Left cardiac atrium (tissue), 4 donors: ENCODE measurements around the gene PRKAA1. TPM values are rescaled to one million over a fixed set of nuclear protein-coding genes. Genes with fewer than 3 reads are reported as not detected.
"Not testable (repeated sequence)": the region's sequence is repeated elsewhere in the genome, so short reads cannot be mapped to it uniquely, and the experiment has no call there.

Source experiments
- ATAC-seq, 2 donors: fragments of 200-7000 bp; cut with Tn5 transposase; one replicate each; pipeline ENCODE4 v1.9.1; 2020; ENCODE audit warnings: mild to moderate bottlenecking in 2 of 2, moderate library complexity in 2 of 2
- DNase-seq: peaks from one replicate; pipeline ENCODE4 v3.0.0-alpha.2; 2020
- intact Hi-C, 2 donors: fragments of 100-400 bp; cut with DNase I; formaldehyde crosslinking; loops; one replicate each; pipeline versions ENCODE4 v1.14.1 to v1.15.1; 2022 to 2023
- total RNA-seq, 2 donors: library from RNA; stranded (reverse); fragmentation: NEBNext Ultra II Directional; extraction: Animal tissue kit (Norgen Biotek cat#: 25700); gene quantifications; one replicate each; pipeline ENCODE4 v1.2.1, GENCODE V29; 2021
- donor health status: DM: no; HTN: yes; CAD: no.
- donor health status: DM: no; HTN: yes; CAD: no; lungs with severe emphysema.
- donor health status: DM: yes; HTN: yes; CAD: no.
- donor health status: Dilated cardiomyopathy.

Gene PRKAA1
- total RNA-seq, 2 donors from 2014 or later: 41.8 to 57.6 TPM

DNA sequence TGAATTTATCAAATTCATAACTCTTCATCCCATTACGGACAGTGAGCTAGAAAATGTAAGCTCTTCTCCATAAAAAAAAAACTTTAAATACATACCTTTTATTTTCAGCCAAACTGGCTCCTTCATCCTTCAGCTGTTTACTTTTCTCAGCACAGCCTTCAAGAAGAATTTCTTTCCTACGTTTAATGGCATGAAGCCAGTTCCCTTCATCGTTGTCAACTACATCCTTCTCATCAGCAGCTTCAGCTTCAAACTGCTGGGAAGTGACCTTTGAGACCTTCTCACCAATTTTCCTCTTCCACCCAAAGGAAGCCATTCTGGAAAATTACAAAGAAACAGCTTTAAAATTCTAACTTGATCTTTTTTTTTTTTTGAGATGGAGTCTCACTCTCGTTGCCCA, 51.5 kb downstream of the PRKAA1 start:
- intact Hi-C loops: no loop called here
- no peak for DNase-seq
- no peak for ATAC-seq

DNA sequence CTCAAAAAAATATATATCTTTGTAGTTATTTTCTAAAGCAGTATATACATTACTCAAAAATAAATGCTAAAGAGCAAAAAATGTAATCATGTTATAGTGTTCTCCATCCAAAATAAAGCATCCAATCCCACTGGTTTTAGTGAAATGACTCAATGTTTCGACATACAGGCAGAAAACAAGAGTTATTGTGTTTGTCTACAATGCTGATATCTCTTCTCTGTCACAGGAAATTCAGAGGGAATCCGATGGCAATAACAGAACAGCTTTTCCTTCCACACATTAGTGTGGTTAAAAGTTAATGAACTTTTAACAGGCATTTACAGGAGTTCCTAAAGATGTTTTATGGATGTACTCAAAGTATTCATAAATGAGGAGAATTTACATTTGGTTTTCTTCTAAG, 54.4 kb downstream of the PRKAA1 start:
- intact Hi-C loops: no loop called here
- DNase-seq: no peak
- no peak for ATAC-seq

- ATAC-seq (no peak), DNase-seq (no peak)
- intact Hi-C loops: loop anchor here in 1 of 2 donors (5.0 kb wide), 2 partner anchors 791 to 1161 kb away; no protein-coding TSS in a partner anchor
These were observed 59.7 kb downstream of the PRKAA1 start for GRCh38 chr5:40738502-40738901.

- ATAC-seq: peak; percentile 57 to 75
- DNase-seq: no peak
- intact Hi-C loops: loop anchor here in 1 of 2 donors (5.0 kb wide), 2 partner anchors 789 to 1159 kb away; no protein-coding TSS in a partner anchor
These were observed 61.9 kb downstream of the PRKAA1 start for GRCh38 chr5:40736103-40736875.

DNA sequence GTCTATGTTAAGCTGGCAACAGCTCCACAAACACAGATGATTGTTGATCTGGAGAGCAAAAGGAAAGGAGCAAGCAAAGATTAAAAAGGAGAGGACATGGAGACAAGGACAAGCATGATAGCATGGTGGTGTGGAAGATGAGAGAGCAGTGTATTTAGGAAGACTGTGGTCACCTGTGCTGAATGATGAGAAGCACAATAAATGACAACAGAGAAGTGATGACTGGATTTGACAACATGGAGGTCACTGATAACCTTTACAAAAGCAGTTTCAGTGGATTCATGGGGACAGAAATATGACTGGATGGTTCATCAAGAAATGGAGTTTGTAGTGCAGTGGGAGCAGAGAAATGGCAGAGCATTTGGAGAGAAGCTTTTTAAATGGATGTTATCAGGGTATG, 62.6 kb downstream of the PRKAA1 start:
- no peak for DNase-seq
- intact Hi-C loops: loop anchor here in 1 of 2 donors (5.0 kb wide), 2 partner anchors 788 to 1158 kb away; no protein-coding TSS in a partner anchor
- ATAC-seq: no peak

- ATAC-seq: no peak
- no peak for DNase-seq
These were observed 63.2 kb downstream of the PRKAA1 start for GRCh38 chr5:40734986-40735385.

GRCh38 chr5:40733879-40734563, 64.2 kb downstream of the PRKAA1 start:
- DNase-seq: no peak
- intact Hi-C loops: no loop called here
- peak; percentile 38 to 75 for ATAC-seq

More at GRCh38 chr5:40734986-40735385, 63.2 kb downstream of the PRKAA1 start:
- intact Hi-C loops: loop anchor here in 1 of 2 donors (5.0 kb wide), 2 partner anchors 788 to 1158 kb away; no protein-coding TSS in a partner anchor

DNA sequence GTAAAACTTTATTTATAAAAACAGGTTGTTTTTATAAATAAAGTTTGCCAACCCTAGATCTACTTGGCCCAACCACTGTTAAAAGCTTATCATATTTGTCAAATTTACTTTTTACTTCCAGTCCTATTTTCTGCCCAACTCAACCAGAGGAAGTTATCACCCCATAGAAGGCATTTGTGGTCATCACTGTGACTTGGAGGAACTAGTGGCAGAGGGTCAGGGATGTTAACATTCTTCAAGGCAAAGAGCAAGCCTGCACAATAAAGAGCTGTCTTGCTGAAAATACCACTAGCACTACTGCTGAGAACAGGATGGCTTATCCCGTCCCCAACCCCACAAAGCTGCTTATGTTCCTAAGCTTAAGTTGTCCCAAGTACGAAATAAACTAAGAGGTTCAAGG, 64.7 kb downstream of the PRKAA1 start:
- intact Hi-C loops: no loop called here
- DNase-seq: no peak
- no peak for ATAC-seq

DNA sequence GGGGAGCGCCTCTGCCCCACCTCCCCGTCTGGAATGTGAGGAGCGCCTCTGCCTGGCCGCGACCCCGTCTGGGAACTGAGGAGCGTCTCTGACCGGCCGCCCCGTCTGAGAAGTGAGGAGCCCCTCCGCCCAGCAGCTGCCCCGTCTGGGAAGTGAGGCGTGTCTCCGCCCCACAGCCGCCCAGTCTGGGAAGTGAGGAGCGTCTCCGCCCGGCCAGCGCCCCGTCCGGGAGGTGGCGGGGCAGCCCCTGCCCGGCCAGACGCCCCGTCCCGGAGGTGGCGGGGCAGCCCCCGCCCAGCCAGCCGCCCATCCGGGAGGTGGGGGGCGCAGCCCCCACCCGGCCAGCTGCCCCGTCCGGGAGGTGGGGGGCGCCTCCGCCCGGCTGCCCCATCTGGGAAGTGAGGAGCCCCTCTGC, 75.7 kb downstream of the PRKAA1 start:
- ATAC-seq, intact Hi-C loops, DNase-seq: not testable (repeated sequence)

DNA sequence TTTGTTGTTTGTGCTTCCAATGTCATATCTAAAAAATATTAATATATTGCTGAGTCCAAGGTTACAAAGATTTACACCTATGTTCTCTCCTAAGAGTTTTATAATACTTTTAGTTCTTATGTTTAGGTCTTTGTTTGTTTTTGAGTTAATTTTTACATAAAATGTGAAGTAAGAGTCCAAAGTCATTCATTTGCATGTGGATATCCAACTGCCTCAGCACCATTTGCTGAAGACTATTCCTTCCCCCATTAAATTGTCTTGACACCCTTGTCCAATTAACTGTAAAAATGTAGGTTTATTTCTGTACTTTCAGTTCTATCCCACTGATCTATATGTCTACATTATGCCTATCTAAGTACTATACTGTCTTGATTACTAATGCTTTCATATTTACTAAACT, 78.1 kb downstream of the PRKAA1 start:
- ATAC-seq (no peak), DNase-seq (no peak)
- intact Hi-C loops: no loop called here

DNA sequence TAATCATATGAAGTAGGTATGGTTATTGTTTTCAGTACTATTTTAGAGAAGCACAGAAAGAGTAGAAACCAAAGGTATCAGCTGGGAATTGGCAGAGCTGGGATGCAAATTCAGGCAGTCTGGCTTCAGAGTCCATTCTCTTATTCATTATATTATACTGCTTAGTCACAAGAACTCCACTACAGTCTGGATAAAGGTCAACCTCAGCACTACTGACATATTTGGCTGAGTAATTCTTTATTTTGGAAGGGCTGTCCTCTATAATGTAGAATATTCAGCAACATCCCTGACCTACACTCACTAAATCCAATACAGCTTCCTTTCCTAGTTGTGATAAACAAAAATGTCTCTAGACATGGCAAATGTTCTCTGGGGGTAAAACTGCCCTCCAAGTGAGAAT, 80.9 kb downstream of the PRKAA1 start:
- DNase-seq (no peak), ATAC-seq (peak in 1 of 2 donors; percentile 64)
- intact Hi-C loops: no loop called here

- intact Hi-C loops: no loop called here
- no peak for ATAC-seq
- DNase-seq: no peak
These were observed 81.6 kb downstream of the PRKAA1 start for GRCh38 chr5:40716590-40716989.

DNA sequence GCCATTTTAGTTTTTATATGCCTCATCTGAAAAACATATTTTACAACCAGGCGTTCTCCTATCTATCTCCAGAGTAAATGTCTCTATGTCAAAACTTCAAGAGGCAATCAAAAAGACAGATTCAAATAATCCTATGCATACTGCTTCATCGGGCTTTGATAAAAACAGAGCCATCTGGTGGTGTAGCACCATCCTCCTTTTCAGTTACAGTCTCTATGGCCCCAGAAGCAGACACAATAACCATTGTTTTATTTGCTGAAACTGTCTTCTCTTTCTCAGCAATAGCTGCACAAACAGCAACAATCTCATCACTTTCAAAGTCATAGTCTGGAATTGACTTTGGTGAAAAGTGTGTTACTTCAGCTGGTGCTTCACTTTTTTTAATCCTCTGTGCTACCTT, 82.2 kb downstream of the PRKAA1 start:
- no peak for DNase-seq
- intact Hi-C loops: no loop called here
- ATAC-seq: no peak

GRCh38 chr5:40714001-40714400, 84.2 kb downstream of the PRKAA1 start:
- no peak for ATAC-seq
- intact Hi-C loops: no loop called here
- DNase-seq: no peak

GRCh38 chr5:40710575-40710974, 87.6 kb downstream of the PRKAA1 start:
- ATAC-seq, DNase-seq, intact Hi-C loops: not testable (repeated sequence)

Other genes starting within 250 kb of the PRKAA1 start
- 1 to 10 TPM; 6.0 to 7.4 TPM for gene PTGER4, start 118.5 kb downstream of the PRKAA1 start, total RNA-seq
- gene TTC33, start 42.4 kb downstream of the PRKAA1 start, total RNA-seq: 10 to 100 TPM; 14.1 to 17.5 TPM
- gene RPL37, start 36.8 kb upstream of the PRKAA1 start, total RNA-seq: 100 to 1,000 TPM; 666 to 710 TPM
- 10 to 100 TPM; 10.6 to 10.8 TPM for gene CARD6, start 43.0 kb upstream of the PRKAA1 start, total RNA-seq
- 100 to 1,000 TPM; 429 to 582 TPM for gene C7, start 111.1 kb upstream of the PRKAA1 start, total RNA-seq